Mammary epithelial cell (primary cell): ENCODE measurements around the gene MGA.

Experiments used
- EZH2 ChIP-seq: IDR thresholded peaks from 2 replicates; pipeline ENCODE4 v1.6.1; 2012; ENCODE audit warnings: low read length, inconsistent platforms, borderline replicate concordance
- TF ChIP-seq, protein P1 (sequence below), 2 donors: IDR thresholded peaks in 1 of 2; conservative IDR thresholded peaks in 1 of 2; 2 replicates each; pipeline ENCODE4 v1.5.1; 2011 to 2012; ENCODE audit warnings: inconsistent platforms in 2 of 2, low read length in 2 of 2, mild to moderate bottlenecking in 2 of 2, control low read depth in 1 of 2, low read depth in 1 of 2; ENCODE audit not compliant: insufficient read depth in 1 of 2; ENCODE audit errors: extremely low read depth in 1 of 2

DNA sequence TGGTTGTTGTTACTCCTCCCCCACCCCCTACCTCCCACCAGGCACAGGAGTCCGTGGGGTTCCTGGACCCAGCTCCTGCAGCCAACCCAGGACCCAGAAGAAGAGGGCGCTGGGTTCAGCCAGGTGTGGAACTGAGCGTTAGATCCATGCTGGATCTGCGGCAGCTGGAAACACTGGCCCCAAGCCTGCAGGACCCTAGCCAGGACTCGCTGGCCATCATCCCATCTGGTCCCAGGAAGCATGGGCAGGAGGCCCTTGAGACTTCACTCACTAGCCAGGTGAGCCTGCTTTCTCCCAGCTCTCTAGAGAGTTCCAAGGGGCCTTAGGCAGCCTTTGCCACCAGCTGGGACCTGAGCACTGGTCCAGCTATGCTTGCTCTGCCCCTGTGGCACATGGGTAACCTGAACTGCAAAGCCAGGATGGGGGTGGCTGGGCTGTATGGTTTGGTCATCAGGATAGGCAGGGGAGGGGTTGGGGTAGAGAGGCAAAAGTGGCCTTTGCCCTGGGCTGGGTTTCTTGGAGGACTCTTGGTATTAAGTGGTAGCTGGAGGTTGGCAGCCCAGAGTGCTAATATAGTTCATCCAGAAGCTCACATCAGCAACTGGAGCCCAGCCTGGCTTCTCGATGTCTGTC lies 160.7 kb downstream of the MGA start:
- TF ChIP-seq, protein P1, sequence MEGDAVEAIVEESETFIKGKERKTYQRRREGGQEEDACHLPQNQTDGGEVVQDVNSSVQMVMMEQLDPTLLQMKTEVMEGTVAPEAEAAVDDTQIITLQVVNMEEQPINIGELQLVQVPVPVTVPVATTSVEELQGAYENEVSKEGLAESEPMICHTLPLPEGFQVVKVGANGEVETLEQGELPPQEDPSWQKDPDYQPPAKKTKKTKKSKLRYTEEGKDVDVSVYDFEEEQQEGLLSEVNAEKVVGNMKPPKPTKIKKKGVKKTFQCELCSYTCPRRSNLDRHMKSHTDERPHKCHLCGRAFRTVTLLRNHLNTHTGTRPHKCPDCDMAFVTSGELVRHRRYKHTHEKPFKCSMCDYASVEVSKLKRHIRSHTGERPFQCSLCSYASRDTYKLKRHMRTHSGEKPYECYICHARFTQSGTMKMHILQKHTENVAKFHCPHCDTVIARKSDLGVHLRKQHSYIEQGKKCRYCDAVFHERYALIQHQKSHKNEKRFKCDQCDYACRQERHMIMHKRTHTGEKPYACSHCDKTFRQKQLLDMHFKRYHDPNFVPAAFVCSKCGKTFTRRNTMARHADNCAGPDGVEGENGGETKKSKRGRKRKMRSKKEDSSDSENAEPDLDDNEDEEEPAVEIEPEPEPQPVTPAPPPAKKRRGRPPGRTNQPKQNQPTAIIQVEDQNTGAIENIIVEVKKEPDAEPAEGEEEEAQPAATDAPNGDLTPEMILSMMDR (conservative IDR thresholded peaks at IDR 0.05 in 1 of 2, IDR thresholded peaks at IDR 0.05 in 1 of 2; ENCODE audit: extremely low read depth in 1 of 2, insufficient read depth in 1 of 2, low read depth in 1 of 2, low read length in 2 of 2), result no peak
- TF ChIP-seq EZH2, result no peak
